GM19035 (cell line): ENCODE measurements around the gene PPP1R11.
A peak's percentile ranks its signal among the peaks of the same experiment; 100 is the strongest.
"Not testable (repeated sequence)": the region's sequence is repeated elsewhere in the genome, so short reads cannot be mapped to it uniquely, and the experiment has no call there.

Experiments
- ATAC-seq: cut with Tn5 transposase; IDR thresholded peaks from one replicate; pipeline ENCODE4 v1.9.1; 2021; ENCODE audit not compliant: unreplicated experiment

Gene PPP1R11

GRCh38 chr6:30066577-30067459 lies at the start of gene PPP1R11:
PPP1R11 (plus strand) TSS chr6:30067198; CDS start chr6:30067411, 213 bp downstream.
- peak; percentile 96 for ATAC-seq

GRCh38 chr6:30019819-30020218 lies 47.2 kb upstream of the PPP1R11 start:
- no peak for ATAC-seq

- ATAC-seq: no peak
These were observed 46.4 kb upstream of the PPP1R11 start for GRCh38 chr6:30020626-30021025.

DNA sequence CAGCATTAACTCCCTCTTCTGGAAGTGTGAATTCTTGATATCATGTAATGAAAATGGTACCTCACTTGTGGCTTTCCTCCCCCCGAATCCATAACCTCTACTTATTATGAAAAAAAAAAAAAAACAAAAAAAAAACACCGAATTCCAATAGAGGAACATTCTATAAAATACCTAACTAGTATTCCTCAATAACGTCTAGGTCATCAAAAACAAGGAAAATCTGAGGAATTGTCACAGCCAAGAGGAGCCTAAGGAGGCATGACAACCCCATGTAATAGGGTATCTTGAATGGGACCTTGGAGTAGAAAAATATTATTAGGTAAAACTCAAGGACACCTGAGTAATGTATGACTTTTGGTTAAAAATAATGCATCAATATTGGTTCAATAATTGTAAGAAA lies 44.8 kb upstream of the PPP1R11 start:
- ATAC-seq: no peak

- not testable (repeated sequence) for ATAC-seq
These were observed 44.3 kb upstream of the PPP1R11 start for GRCh38 chr6:30022712-30023111.

DNA sequence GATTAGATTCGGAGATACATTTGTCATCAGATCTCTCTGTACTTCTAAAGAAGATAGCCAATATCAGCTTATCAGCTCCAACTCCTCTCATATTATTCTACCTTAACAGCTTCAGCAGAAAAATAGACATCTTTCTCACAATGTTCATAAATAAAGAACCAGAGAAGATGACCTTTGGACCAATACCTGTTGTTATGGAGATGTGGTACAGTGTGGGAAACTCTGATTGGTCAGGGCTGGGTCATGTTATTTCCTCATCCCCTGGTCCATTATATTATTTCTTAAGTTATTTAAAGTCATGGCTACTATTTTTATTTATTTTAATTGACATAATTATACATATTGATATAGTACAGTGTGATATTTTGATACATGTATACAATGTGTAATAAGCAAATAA lies 41.8 kb upstream of the PPP1R11 start:
- no peak for ATAC-seq

DNA sequence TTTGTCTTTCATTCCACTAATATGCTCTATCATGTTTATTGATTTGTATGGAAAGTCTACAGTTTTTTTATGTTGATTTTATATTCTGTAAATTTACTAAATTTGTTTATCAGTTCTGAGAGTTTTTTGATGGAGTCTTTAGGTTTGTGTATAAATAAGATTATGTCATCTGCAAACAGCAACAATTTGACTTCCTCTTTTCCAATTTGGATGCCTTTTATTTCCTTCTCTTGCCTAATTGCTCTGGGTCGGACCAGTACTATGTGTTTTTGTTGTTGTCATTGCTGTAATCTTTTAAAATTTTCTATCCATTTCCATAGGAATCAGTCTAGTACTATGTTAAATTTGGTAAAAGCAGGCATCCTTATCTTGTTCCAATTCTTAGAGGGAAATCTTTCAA lies 37.4 kb upstream of the PPP1R11 start:
- ATAC-seq: no peak

DNA sequence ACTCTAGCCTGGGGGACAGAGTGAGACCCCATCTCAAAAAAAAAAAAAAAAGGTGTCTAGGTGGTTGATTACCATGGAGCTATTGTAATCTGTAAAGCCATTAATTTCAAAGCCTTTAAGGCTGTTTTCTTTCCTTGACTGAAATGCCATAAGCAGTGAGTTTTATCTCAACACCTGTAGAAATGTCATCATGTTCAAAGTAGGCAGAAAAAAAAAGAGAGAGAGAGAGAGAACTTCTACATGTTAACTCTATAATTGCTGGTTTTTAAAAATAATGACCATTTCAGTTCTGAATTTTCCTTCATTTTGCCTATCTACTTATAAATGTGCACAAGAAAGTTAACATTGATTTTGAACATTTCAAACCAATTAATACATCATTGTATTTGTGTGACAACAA lies 35.6 kb upstream of the PPP1R11 start:
- ATAC-seq: no peak

GRCh38 chr6:30033440-30033839 lies 33.6 kb upstream of the PPP1R11 start:
- not testable (repeated sequence) for ATAC-seq

DNA sequence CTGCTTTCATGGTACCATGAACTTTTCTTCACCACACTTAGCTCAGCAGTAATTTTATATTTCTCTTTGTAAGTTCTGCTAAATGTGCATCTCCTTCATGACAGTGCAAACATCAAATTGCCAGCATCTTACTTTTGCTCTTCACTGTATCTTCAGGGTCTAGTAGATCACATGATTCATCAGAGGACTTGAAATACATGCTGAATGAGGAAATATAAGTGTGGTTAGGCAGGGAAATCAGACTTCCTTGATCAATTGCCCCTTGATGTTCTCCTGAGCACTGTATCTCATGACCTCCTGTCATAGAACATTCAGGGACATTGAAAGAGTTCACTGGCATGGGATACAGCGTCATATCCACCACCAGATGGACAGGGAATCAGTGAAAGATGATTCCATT lies 31.2 kb upstream of the PPP1R11 start:
- ATAC-seq: no peak

DNA sequence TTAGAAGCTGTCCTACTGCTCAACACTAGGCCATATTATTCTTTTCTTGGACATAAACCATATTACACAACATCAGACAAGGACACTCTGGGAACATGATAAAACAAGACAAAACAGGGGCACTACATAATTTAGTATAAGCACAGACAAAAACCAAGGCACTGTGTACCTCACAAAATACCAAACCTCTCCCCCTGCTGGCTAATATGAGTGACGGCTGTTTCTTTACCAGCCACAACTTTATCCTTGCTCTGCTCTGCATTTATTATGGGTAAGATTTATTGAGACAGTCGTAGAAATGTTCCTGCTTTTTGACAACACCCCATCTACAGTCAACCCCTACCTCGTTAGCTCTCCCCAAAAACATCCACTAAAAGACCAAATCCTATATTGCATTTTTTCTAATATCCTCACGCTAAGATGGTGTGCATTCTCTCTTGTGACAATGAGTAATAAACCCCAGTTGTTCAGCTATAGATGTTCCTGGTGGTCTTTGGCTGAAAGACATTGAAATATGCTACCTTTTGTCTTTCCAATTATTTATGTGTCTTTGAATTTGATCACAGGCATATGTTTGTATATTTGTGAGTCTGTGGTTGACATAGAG lies 29.7 kb upstream of the PPP1R11 start:
- no peak for ATAC-seq

GRCh38 chr6:30041221-30041620 lies 25.8 kb upstream of the PPP1R11 start:
- ATAC-seq: no peak

DNA sequence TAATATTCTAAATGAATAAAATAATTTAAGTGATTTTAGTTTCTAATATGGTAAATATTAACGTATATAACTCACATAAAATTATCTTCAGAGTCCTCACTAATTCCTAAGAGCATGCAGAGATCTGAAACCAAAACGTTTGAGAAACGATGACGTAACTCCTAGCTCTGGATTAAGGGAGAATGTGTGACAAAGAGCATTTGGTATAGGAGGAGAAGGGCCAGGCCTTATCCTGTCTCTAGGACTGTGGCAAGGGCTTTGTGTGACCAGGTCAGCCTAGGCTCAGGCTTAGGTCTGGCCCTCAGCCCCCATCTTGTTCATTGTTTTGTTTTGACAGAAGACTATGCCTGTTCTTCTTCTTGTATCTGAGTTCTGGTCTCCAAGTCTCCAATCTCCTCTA lies 25.2 kb upstream of the PPP1R11 start:
- no peak for ATAC-seq

- no peak for ATAC-seq
These were observed 24.5 kb upstream of the PPP1R11 start for GRCh38 chr6:30042476-30042875.

DNA sequence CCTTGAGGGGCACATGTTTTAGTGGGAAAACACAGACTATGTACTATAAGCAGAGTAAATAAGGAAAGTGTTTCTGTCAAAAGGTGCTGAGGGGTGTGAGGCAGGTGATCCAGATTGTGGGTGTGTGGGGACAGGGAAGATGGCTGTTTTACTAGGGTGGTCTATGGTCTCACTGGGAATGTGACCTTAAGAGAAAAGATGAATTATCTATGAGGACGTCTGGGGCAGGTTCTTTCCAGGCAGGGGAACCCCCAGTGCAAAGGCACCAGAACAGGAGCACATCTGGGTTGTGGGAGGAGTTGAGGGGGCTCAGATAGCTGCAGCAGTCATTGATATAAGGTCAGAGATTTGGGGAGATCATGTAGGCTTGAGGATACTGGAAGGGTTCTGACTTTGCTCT lies 24.1 kb upstream of the PPP1R11 start:
- no peak for ATAC-seq

- ATAC-seq: no peak
These were observed 23.3 kb upstream of the PPP1R11 start for GRCh38 chr6:30043744-30044143.

DNA sequence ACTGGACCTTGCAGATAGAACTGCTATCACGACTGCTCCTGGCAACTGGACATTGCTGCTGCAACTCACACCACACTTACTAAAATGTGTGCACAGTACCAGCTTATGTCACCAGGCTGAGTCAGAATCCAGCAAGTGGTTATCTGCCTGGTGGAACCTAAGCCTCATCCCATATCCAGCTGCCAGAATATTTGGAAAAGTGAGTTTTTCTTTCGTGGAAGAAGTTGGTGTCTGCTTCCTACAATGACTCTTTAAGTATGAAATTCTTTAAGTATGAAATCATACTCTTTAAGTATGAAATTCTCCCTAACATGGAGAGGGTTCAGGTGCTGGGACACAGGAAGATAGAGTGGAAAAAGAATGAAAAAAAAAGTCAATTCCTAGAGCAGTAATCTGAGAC lies 22.4 kb upstream of the PPP1R11 start:
- ATAC-seq: no peak

DNA sequence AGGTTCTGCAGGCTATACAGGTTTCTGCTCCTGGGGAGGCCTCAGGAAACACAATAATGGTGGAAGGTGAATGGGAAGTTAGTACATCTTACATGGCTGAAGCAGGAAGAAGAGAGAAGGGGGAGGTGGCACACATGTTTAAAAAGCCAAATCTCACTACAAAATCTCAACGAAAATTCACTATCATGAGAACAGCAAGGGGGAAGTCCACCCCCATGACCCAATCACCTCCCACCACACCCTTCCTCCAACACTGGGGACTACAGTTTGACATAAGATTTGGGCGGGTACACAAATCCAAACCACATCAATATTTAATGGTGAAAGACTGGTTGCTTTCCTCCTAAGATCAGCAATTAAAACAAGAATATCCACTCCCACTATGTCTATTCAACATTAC lies 19.8 kb upstream of the PPP1R11 start:
- ATAC-seq: no peak

DNA sequence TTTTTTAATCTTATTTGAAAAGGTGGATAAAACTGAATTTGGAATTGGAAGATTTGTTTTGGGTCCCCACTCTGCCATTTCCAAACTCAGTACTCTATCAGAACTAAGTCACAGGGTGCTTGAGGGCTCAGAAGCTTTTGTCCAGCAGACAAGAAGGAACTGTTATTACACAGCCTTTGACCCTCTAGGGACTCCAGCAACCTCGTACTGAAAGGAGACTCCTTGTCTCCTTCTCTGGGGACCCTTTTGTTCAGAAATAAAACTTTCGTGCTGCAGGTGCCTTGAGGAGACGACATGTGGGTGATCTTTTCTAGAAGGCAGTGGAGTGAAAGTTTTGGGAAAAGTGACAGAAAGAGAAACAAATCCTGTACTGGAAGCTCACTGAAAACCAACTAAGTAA lies 13.3 kb upstream of the PPP1R11 start:
- ATAC-seq: no peak

- ATAC-seq: no peak
These were observed 11.5 kb upstream of the PPP1R11 start for GRCh38 chr6:30055513-30055912.

GRCh38 chr6:30060606-30061091 lies 6.3 kb upstream of the PPP1R11 start:
- peak; percentile 19 for ATAC-seq

DNA sequence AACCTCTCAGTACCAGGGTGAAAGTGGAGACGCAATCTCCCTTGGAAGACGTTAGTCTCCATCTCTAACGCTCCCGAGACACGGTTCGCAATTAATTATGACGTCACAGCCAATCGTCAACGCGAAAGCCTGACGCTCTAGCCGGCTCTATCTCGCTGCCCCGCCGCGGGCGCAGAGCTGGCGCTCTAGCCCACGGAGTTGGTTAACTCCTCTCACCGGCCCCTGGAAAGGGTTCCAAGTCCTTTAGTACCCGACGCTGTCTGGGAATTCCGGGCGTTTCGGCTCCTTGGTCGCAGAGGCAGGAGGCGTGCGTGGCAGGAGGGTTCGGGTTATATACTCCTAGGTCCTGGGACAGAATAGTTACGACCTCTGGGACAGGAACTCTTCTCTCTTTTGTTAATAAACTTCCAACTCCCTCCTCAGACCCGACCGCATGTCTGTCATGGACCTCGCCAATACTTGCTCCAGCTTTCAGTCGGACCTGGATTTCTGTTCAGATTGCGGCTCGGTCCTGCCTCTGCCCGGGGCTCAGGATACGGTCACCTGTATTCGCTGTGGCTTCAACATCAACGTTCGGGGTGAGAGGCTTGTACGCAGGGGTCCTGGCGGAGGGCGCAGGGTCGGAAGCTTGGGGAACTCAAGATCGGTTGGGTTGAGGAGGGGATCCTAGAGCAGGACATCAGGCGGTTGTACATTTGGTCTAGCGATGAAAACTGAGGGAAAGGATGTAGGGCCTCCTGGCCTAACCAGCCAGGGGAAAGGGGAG lies 5.7 kb upstream of the PPP1R11 start, which contains the start of gene POLR1H:
Gene POLR1H (plus strand): TSS at position 174 of the 766 bp plus-strand sequence. CDS start 260 bp downstream, at position 434.
- ATAC-seq: peak; percentile 92
